GM19324 (cell line): ENCODE data around the gene CCDC71.

Source experiments
- ATAC-seq: cut with Tn5 transposase; IDR thresholded peaks from one replicate; pipeline ENCODE4 v1.9.1; 2021; ENCODE audit warnings: mild to moderate bottlenecking, moderate library complexity; ENCODE audit not compliant: unreplicated experiment, low FRiP score

The CCDC71 gene

DNA sequence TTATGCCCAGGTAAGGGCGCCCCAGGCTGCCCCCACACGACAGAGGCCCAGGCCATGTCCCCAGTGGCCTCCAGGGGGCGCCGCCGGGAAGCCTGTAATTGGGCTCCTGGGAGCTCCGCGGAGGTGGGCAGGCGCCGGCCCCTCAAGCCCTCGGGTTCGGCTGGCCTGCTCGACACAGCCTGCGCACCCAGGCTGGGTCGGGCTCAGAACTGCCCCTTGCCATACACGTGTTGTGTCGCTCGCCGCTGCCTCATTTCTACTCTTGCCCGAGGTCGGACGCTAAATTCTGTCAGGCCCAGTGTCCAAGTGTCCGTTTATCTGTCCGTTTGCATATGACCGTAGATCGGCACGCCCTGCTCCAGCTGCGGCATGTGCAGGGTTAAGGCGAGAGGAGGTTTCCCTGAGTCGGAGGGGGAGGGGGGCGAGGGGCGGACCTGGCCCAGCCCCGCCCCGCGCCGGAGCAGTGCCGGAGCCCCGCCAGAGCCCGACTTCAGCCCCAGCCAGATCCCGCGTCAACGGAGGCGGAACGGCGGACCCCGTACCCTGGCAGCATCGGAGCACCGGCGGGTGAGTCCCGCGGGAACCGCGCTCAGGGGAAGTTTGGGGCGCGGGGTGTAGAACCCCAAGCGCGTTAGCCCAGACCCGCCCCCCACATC lies 5.1 kb upstream of the CCDC71 start, which contains the start of gene KLHDC8B:
TSS of gene KLHDC8B (plus strand) at position 480 of the 656 bp plus-strand sequence. CDS start 1,172 bp downstream, outside the sequence.
- no peak for ATAC-seq

DNA sequence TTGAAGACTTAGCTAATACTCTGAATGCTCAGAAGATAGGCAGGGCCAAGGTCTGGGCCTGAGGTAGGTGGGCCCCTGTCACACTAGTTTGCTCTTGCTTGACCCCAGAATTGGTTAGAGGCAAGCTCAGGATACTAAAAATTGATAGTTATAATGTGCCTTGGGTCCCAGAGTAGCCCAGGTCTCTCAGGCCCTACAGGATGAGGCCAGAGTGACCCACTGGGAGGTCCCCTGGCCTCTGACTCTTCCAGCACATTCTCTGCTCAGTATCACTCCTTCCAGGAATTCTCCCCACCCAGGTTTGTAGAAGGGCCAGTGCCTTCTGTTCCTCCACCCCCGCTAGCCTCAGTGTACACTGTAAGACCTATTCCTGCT lies 4.6 kb upstream of the CCDC71 start:
- no peak for ATAC-seq

DNA sequence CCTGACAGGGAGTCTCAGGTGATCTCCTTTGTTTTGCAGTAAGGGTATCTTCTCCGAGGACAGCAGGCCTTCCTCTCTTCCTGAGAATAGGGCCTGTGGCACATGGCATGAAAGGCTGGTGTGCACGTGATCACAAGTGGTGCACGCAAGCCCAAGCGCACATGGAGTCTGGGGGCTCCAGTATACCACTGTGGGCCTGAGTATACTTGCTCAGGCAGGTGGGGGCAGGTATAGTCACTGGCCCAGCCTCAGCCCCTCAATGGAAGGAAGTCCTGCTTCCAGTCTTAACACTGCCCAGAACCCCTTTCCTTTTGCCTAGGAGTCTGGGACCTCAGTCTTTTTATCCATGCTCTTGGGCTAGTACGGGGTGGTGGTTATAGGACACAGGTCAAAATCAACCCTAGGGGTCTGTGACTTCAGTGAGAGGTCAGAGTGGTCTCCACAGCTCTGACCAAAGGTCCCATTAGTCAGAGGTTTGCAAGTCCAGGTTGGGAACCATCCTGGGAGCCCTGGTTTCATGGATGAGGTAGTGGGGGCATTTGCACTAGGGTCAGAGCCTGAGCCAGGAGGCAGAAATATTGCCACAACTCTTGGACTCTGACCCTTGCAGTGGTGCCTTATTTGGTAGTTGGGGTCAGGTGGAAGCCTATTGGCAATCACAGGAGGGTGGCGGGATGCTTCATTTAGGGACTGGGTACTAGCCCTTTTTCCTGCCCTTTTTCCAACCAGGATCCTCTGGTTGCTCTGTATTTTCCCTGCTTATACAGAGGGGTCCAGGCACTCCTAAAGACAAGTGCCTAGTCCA lies 823 bp upstream of the CCDC71 start:
- no peak for ATAC-seq

DNA sequence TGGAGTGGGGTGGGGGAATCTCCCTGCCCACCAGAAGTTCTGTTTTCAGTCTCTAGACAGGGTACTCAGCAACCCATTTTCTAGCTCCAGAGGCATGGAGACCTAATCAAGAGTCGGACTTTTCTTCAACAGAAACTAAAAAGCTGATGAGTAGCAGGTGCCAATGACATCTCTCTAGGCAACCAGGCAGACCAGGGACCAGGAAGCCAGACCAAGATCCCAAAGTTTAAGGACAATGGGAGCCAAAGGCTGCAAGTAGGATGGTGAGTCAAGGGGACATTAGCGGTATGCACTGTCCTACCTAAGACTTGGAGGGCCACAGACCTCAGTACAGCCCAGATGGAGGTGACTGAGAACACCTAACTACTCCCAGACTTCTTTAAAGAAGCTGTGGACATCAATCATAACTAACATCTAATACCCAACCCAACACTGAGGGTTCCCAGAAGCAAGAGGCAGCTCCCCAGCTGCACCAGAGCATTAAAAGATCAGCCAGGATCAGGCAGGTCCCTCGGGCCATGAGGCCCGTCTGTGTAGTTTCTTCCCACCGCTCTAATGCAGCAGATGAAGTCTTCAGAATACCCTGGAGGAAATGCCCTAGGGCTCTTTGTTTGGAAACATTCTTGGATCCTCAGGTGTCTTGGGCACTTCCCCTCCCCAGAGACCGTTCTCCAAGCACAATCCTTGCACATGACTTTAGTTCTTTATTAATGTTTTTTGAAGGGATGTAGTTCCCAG lies 979 bp downstream of the CCDC71 start:
- no peak for ATAC-seq

DNA sequence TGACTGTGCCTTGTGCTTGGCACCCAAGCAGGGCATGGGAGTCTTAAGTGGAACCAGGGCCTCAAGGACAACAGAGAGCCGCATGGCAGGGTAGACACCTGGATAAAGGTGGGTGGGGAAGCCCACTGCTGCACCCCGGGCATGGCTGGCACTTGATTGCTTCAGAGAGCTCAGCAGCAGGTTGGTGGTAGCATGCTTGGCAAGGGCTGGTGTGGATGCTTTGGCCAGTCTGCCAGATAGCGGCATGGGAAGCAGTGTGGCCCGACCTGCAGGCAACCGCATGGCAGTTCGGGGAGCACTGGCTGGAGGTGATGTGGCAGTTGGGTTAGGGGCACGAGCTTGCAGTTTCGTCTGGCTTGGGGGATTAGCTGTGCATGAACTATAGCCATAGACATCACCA lies 2.5 kb downstream of the CCDC71 start:
- no peak for ATAC-seq

DNA sequence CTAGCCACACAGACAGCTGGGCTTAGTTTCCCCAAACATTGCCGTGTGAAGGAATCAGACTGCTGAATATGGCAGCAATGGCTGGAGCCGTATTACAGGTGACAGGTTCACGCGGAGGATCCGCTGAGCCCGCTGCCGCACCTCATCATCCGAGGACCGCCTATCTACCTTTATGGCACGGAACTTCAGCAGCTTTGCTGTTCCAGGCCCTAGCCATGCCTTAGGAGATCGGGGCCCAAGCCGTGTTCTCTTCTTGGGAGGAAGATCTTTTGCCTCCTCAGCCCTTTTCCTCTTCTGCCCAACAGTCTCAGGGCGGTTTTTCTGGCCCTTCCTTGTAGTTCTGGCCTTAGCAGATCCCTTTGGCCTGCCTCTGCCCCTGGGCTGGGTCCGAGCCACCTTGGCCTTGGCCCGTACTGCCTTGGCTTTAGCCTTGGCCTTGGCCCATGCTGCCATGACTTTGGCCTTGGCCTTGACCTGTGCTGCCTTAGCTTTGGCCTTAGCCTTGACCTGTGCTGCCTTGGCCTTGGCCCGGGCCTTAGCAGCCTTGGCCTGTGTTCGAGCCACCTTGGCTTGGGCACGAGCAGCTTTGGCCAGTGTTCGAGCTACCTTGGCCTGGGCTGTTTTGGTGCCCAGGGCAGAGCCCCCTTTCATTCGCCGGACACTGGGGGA lies 3.2 kb downstream of the CCDC71 start:
- ATAC-seq, result no peak

DNA sequence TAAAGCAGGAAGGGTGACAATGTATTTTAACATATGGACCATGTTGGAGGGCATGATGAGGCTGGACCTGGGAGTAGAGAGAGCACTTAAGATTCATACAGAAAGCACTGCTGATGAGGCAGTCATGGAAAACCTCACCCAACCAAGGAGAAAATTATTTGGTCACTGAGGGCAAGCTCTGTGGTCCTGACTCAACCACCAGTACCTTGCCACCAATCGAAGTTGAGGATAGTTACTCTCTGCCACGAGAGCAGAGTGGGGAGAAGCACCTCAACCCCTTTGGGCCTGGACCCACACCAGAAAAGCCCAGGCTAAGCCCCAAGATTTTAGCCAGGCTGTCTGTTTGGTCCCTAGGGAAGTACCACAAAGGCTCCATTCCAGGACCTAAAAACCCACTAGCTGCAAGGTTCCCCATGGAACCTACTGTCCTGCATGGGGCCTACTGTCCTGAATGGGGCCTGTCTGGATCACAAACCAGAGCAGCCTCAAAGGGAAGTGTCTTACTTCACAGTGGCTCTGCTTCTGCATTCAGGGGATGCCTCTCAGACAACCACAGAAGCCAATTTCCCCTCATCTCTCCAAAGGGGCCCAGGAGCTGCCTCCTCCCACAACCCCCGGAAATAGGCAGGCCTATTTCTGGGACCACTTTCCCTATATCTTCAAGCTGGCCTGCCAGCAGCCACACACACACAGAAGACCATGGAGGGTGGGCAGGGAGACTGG lies 4.2 kb downstream of the CCDC71 start:
- ATAC-seq, result no peak

DNA sequence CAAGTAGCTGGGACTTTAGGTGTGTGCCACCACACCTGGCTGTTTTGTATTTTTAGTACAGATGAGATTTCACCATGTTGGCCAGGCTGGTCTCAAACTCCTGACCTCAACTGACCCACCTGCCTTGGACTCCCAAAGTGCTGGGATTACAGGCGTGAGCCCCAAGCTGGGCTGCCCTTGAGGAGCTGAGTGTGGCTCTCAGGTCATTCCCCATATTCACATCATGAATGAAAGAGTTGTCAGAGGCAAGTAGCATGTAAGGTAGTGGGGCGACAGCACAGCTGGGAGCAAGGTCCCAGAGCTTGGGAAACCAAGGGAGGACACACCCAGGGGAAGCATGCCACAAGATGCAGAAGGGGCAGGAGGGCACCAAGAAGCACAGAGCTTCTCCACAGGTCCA lies 4.9 kb downstream of the CCDC71 start:
- ATAC-seq, result no peak

DNA sequence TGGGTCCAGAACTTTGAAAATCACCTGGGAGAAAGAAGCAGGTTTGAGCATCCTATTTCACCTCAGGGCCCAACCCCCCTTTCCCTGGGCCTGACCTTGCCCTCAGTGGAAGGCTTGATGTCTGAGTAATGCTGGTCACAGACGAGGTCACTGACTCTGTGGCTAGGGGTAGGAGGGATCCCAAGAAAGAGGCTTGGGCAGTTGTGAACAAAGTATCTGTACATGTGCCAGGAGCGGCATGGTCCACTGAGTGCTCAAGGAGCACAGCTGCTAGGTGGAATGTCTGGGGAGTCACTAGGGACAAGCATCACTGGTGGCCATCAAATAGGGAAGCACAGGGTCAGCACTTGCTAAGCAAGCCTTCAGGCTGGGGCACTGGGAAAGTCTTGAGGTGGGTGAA lies 7.3 kb downstream of the CCDC71 start:
- ATAC-seq, result no peak

DNA sequence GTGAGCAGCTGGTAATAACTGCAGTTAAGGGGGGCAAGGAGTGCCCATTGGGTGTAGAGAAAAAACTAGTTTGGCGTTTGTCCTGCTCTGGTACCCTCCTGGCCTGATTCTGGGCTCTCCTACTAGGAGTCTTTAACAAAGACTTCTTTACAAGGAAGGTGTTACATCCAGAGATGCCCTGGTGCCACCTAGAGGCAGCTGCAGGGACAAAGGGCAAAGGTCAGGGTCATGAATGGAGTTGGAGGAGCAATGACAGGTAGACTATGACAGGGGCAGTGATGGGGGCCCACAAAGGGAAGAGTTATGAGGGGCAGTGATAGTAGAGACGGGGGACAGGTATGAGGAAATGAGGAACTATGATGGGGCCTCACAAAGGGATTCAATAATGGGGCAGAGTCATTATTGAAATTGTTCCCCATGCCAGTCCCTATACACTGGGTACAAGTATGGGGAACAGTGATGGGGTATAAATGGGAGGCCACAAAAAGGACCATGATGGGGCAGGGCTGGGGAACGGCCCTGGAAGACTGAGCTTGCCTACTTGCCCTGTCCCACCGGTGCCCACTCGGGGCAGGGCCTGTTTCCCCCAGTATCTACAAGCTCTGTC lies 7.9 kb downstream of the CCDC71 start:
- ATAC-seq, result no peak

DNA sequence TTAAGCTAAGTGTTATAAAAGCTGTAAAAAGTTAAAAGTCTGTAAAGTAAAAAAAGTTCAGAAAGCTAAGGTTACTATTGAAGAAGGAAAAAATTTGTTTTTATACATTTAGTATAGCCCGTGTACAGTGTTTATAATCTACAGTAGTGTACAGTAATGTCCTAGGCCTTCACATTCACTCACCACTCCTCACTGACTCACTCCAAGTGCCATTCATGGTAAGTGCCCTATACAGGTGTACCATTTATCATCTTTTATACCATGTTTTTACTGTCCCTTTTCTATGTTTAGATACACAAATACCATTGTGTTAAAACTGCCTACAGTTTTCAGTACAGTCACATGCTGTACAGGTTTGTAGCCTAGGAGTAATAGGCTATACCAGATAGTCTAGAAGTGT lies 8.8 kb downstream of the CCDC71 start:
- no peak for ATAC-seq

DNA sequence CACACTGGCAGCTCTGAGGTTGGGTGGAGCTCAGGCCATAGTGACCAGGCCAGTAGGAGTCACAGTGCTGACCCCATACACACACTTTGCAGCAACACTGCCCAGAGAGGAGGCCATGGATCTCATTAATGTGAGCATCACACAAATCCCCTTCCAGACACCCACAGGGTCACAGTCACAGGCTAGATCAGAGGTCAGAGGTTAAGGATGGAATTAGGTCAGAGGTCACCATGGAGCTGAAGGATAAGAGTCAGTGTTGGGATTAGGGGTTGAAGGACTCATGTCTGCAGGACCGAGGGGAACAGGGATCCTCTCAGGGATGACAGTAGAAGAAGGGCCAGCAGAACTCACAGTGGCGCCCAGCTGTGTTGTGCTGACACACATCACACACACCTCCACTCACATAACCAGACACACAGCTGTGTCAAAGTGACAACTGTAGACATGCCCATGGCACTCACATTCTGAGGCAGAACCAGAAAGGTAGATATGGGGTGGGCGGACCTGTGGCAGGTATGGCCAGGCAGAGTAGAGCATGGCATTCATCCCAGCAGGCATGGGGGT lies 12.7 kb downstream of the CCDC71 start:
- no peak for ATAC-seq

DNA sequence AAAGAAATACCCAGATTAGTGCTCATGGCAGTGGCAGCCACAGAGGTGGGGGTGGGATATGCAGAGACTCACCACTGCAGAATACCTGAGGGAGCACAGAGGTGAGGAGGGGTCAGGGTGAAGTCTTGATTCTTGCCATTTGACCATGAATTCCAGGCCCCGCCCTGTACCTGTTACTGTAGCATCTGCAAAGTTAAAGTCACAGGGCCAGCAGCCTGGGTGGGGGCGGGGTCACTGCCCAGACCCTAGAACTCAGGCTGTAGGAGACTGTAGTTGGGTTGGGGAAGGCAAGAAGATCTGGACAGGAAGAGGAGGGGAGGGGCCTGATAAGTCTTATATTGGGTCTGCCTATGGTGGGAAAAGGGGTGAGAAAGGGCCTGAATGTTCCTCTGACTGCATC lies 14.5 kb downstream of the CCDC71 start:
- no peak for ATAC-seq

DNA sequence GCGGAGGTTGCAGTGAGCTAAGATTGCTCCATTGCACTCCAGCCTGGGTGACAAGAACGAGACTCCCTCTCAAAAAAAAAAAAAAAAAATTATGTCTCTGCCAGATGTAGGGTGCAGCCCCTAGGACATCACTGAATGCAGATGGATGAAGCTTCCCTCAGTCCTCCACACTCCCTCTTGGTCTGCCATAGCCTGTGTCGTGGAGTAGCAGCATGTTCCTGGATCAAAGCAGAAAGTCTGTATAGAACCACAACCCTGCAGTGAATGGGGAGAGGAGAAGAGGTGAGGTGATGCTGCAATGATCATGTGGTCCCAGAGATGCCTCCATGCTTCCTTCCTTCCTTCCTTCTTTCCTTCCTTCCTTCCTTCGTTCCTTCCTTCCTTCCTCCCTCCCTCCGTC lies 18.0 kb downstream of the CCDC71 start:
- ATAC-seq, result no peak

DNA sequence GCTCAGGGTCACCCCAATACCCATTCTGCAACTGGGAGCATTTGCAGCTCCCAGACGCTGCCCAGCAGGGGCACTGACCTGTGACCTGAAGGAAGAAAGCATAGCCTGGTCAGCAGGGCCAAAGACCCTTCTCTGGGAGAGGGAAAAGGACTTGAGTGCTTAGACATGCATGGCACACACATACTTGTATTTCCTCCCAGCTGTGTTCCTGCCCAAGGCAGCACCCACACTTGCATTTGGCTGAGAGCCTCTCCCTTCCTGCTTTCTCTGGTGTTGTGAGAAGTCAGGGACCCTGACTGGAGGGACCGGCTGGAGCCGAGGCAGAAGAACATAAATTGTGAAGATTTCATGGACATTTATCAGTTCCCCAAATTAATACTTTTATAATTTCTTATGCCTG lies 26.1 kb downstream of the CCDC71 start:
- ATAC-seq, result no peak

DNA sequence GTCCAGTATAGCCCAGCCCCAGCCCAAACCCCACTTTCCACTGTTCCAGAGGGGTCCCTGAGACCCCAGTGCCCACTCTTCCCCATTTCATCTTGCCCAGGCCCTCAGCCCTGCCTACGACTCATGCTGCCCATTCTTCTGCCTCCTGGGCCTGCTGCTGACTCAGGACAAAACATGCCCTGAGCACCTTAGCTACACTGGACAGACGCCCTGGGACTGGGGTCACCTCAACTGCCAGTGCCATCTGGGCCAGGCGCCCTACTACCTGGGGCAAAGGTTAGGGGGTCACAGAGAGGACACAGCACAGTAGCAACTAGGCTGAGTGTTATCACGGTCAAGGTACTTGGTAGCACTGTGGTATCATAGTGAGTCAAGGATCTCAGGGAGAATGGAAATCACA lies 30.6 kb downstream of the CCDC71 start:
- no peak for ATAC-seq

DNA sequence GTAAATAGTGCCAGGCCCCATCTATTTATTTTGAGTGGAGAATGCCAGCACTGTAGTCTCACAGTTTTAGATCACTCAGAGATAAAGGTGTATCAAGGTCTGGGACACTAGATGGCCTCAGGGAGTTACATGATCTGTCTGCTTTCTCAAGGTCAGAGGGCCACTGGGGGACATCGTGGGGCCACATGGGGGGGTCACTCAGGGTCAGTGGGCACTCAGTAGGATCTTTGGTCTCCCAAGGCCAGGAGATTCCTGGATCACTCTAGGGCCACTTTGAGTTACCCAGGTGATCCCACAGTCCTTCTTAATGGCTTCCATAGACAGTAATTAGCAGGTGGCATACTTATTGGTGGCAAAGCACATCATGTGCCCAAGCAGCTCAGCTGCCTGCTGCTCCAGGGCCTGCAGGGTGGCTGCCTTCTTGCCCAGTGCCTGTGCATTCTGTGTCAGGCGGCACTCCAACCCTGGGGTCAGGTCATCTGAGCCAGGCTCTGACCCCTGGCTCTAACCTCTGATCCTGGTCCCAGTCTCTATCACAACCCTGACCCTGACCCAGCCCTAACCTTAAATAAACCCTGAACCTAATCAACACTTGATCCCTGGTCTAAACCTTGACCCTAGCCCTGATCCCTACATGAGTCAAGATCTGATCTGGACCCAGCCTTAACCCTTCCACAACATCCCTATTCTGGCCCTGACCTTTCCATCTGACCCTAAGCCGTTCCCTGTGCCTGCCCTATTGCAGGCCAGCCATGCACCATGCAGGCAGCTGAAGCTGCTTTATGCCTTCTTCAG lies 31.5 kb downstream of the CCDC71 start:
- no peak for ATAC-seq

DNA sequence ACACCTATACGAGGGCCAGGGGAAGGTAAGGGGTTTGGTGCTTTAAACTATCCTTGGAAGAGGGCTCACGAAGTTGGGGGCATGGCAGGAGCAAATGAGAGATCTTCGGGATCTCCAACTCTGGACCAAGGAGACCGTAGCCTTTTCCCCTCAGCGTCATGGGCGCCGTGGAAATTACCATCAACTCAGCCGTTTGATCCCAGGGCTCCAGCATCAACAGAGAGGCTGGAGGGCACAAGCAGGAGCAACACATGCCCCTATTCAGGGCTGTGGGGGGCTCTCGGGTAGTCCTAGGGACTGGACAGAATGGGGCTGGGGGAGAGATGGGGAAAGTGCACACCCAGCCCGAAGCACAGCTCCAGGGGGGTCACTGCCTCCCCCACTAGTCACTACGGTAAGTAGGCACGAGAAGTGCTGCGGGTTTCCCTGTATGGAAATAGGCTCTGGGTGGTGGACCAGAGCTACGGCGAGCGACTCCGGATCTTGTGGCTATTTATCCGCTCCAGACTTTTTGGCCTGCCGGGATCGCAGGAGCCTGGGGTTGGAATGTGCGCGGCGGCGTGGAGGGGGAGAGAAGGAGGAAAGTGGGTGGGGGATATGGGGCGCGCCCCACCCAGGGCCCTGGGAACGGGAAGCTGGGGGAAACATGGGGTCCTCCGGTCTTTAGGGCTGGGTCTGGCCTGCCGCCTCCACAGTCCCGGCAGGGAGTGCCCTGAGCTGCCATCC lies 32.7 kb downstream of the CCDC71 start:
- ATAC-seq, result no peak
